22Rv1 (cell line): ENCODE results near the gene NEURL1B.

Experiments
- ZFX ChIP-seq: fragments of 450-650 bp; IDR thresholded peaks from 2 replicates; pipeline ENCODE4 v1.6.1; 2017; ENCODE audit warnings: antibody characterized with exemption, borderline replicate concordance
- TF ChIP-seq, protein P1 (sequence below): fragments of 450-650 bp; IDR thresholded peaks from 2 replicates; pipeline ENCODE4 v1.5.1; 2017; ENCODE audit warnings: mild to moderate bottlenecking

GRCh38 chr5:172733131-172733973 lies 92.3 kb downstream of the NEURL1B start:
- TF ChIP-seq, protein P1, sequence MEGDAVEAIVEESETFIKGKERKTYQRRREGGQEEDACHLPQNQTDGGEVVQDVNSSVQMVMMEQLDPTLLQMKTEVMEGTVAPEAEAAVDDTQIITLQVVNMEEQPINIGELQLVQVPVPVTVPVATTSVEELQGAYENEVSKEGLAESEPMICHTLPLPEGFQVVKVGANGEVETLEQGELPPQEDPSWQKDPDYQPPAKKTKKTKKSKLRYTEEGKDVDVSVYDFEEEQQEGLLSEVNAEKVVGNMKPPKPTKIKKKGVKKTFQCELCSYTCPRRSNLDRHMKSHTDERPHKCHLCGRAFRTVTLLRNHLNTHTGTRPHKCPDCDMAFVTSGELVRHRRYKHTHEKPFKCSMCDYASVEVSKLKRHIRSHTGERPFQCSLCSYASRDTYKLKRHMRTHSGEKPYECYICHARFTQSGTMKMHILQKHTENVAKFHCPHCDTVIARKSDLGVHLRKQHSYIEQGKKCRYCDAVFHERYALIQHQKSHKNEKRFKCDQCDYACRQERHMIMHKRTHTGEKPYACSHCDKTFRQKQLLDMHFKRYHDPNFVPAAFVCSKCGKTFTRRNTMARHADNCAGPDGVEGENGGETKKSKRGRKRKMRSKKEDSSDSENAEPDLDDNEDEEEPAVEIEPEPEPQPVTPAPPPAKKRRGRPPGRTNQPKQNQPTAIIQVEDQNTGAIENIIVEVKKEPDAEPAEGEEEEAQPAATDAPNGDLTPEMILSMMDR, result no peak
- no peak for TF ChIP-seq ZFX
